Lower leg skin (tissue), 4 donors: Measurements from ENCODE around the gene NARF. TPM values are rescaled to one million over a fixed set of nuclear protein-coding genes. Genes with fewer than 3 reads are reported as not detected.
A peak's percentile ranks its signal among the peaks of the same experiment; 100 is the strongest.

Source experiments
- DNase-seq, 2 donors: peaks; one replicate each; pipeline ENCODE4 v3.0.0-alpha.2; 2019; ENCODE audit warnings: low spot score in 2 of 2
- H3K4me3 ChIP-seq: fragments of 200-600 bp; sonication (generic); 2 replicates; pipeline ENCODE4 v1.5.1; 2017; ENCODE audit warnings: mild to moderate bottlenecking, low read depth; ENCODE audit not compliant: poor library complexity, severe bottlenecking
- CTCF ChIP-seq, 3 donors: fragments of 450-650 bp; IDR thresholded peaks; one replicate each; pipeline ENCODE4 v1.5.1; 2016; ENCODE audit warnings: antibody characterized with exemption in 3 of 3, mild to moderate bottlenecking in 3 of 3, moderate library complexity in 2 of 3
- POLR2A ChIP-seq, 2 donors: fragments of 450-650 bp; IDR thresholded peaks; one replicate each; pipeline ENCODE4 v1.6.1; 2016 to 2017; ENCODE audit warnings: antibody characterized with exemption in 2 of 2, mild to moderate bottlenecking in 1 of 2, moderate library complexity in 1 of 2
- WGBS, 2 donors: methylation state at CpG; one replicate each; pipeline ENCODE4 v1.1.5; 2018; 5-methylcytosine and 5-hydroxymethylcytosine counted together
- intact Hi-C: fragments of 100-400 bp; cut with DNase I; formaldehyde crosslinking; loops from one replicate; pipeline ENCODE4 v1.15.0; 2023; ENCODE audit warnings: low total_unique reads
- total RNA-seq, 4 donors: library from RNA; depleted of rRNA; stranded (reverse); fragments of >200 nt; gene quantifications; one replicate each; pipeline ENCODE4 v1.1.0, GENCODE V29; 2016

Gene NARF
- total RNA-seq, 4 donors from 2014 or later: 39.9 to 59.2 (median 44.3) TPM

- TF ChIP-seq CTCF (IDR thresholded peaks at IDR 0.05): no peak
- TF ChIP-seq POLR2A (IDR thresholded peaks at IDR 0.05): no peak
- intact Hi-C loops: no loop called here
- no peak for DNase-seq
- WGBS, 2 donors: 84 to 87% methylated on average over 11 to 12 of the region's 12 CpGs
- H3K4me3 ChIP-seq: no peak overlapping the region
These were observed 11.9 kb upstream of the NARF start for GRCh38 chr17:82446649-82447048.

GRCh38 chr17:82447876-82448275, 10.7 kb upstream of the NARF start:
- TF ChIP-seq CTCF (IDR thresholded peaks at IDR 0.05) (no peak), POLR2A (IDR thresholded peaks at IDR 0.05) (no peak)
- H3K4me3 ChIP-seq: no peak overlapping the region
- DNase-seq: no peak
- intact Hi-C loops: no loop called here
- WGBS, 2 donors: 90 to 94% methylated on average over 8 to 11 of the region's 11 CpGs

GRCh38 chr17:82449131-82449882, 9.2 kb upstream of the NARF start:
- peak overlapping the region; percentile 94 for H3K4me3 ChIP-seq
- TF ChIP-seq POLR2A (IDR thresholded peaks at IDR 0.05) (no peak), CTCF (IDR thresholded peaks at IDR 0.05) (no peak)
- WGBS, 2 donors: 62 to 73% methylated on average over 26 to 29 of the region's 30 CpGs
- DNase-seq: no peak
- intact Hi-C loops: no loop called here

- intact Hi-C loops: no loop called here
- TF ChIP-seq CTCF (IDR thresholded peaks at IDR 0.05): no peak
- TF ChIP-seq POLR2A (IDR thresholded peaks at IDR 0.05): no peak
- H3K4me3 ChIP-seq: peak overlapping the region; percentile 94
- 56 to 58% methylated on average over 18 of the region's 18 CpGs for WGBS, 2 donors
- DNase-seq: no peak
These were observed 8.6 kb upstream of the NARF start for GRCh38 chr17:82449883-82450356.

- 1% methylated on average over 63 to 77 of the region's 91 CpGs for WGBS, 2 donors
- intact Hi-C loops: no loop called here
- DNase-seq: peak; percentile 91 to 98
- TF ChIP-seq POLR2A (IDR thresholded peaks at IDR 0.05): peak in 1 of 2 donors; percentile 62
- no peak for TF ChIP-seq CTCF (IDR thresholded peaks at IDR 0.05)
- H3K4me3 ChIP-seq: peak within 1 kb of the TSS; percentile 94
These were observed 8.0 kb upstream of the NARF start, which contains the start of gene CYBC1 for GRCh38 chr17:82450357-82451106. Gene CYBC1 (minus strand): TSS chr17:82450752. CDS start chr17:82449254, 1,498 bp downstream.
